Mesothelial cell of epicardium (in vitro differentiated cells): Measurements from ENCODE around the gene NOM1. TPM values are rescaled to one million over a fixed set of nuclear protein-coding genes. Genes with fewer than 3 reads are reported as not detected.

Experiments used
- DNase-seq, 2 experiments: peaks; one replicate each; pipeline ENCODE4 v3.0.0; 2021; ENCODE audit warnings: low spot score in 2 of 2; ENCODE audit not compliant: unreplicated experiment in 2 of 2
- H3K27ac Mint-ChIP-seq: 2 replicates; pipeline ENCODE4 v1.8.0; 2021; ENCODE audit warnings: mixed read lengths
- H3K27me3 Mint-ChIP-seq: 2 replicates; pipeline ENCODE4 v1.8.0; 2021; ENCODE audit warnings: low read depth, mixed read lengths
- H3K36me3 Mint-ChIP-seq: 2 replicates; pipeline ENCODE4 v1.8.0; 2021; ENCODE audit warnings: mixed read lengths
- H3K4me1 Mint-ChIP-seq: 2 replicates; pipeline ENCODE4 v1.8.0; 2021; ENCODE audit warnings: mixed read lengths
- H3K4me3 Mint-ChIP-seq: 2 replicates; pipeline ENCODE4 v1.8.0; 2021; ENCODE audit warnings: mild to moderate bottlenecking, moderate library complexity, mixed read lengths
- H3K9me3 Mint-ChIP-seq: 2 replicates; pipeline ENCODE4 v1.8.0; 2021; ENCODE audit warnings: mixed read lengths
- CTCF ChIP-seq: fragments of 200-600 bp; sonication (generic); IDR thresholded peaks from one replicate; pipeline ENCODE4 v1.5.0; 2021; ENCODE audit warnings: antibody characterized with exemption; ENCODE audit not compliant: unreplicated experiment
- total RNA-seq: library from RNA; stranded (reverse); gene quantifications from 3 replicates; pipeline ENCODE4 v1.2.1, GENCODE V29; 2021

The NOM1 gene
- total RNA-seq, 1 donor from 2014 or later = 29.1 TPM

GRCh38 chr7:157004521-157005455 is 55.3 kb downstream of the NOM1 start:
- H3K27ac Mint-ChIP-seq = no peak overlapping the region
- TF ChIP-seq CTCF = no peak
- no peaks in the 10 kb centered on the region for H3K36me3 Mint-ChIP-seq
- no peaks in the 10 kb centered on the region for H3K9me3 Mint-ChIP-seq
- DNase-seq = peak in 1 of 2 experiments; percentile 37
- H3K27me3 Mint-ChIP-seq = peaks cover 92% of the 10 kb centered on the region
- peak overlapping the region; percentile 39 for H3K4me3 Mint-ChIP-seq
- peaks cover 19% of the 10 kb centered on the region for H3K4me1 Mint-ChIP-seq

GRCh38 chr7:157005456-157006204 is 56.1 kb downstream of the NOM1 start:
- Mint-ChIP-seq H3K36me3 (no peaks in the 10 kb centered on the region), H3K27me3 (peaks cover 86% of the 10 kb centered on the region), H3K9me3 (no peaks in the 10 kb centered on the region), H3K4me3 (no peak overlapping the region), H3K27ac (no peak overlapping the region), H3K4me1 (peaks cover 17% of the 10 kb centered on the region)
- DNase-seq = peak in 1 of 2 experiments; percentile 38
- TF ChIP-seq CTCF = no peak

- Mint-ChIP-seq H3K4me3 (no peak overlapping the region), H3K9me3 (no peaks in the 10 kb centered on the region), H3K27ac (no peak overlapping the region), H3K36me3 (no peaks in the 10 kb centered on the region), H3K27me3 (peaks cover 85% of the 10 kb centered on the region), H3K4me1 (peaks cover 15% of the 10 kb centered on the region)
- TF ChIP-seq CTCF = no peak
- DNase-seq = peak in 1 of 2 experiments; percentile 36
Measured at GRCh38 chr7:157006205-157006747, 56.8 kb downstream of the NOM1 start.

- Mint-ChIP-seq H3K9me3 (no peaks in the 10 kb centered on the region), H3K4me3 (no peak overlapping the region), H3K4me1 (peaks cover 17% of the 10 kb centered on the region), H3K27me3 (peaks cover 86% of the 10 kb centered on the region), H3K27ac (no peak overlapping the region), H3K36me3 (no peaks in the 10 kb centered on the region)
- peak in 1 of 2 experiments; percentile 32 for DNase-seq
- no peak for TF ChIP-seq CTCF
Measured at GRCh38 chr7:157006829-157007469, 57.4 kb downstream of the NOM1 start.

GRCh38 chr7:157007470-157008066 is 58.1 kb downstream of the NOM1 start:
- Mint-ChIP-seq H3K36me3 (no peaks in the 10 kb centered on the region), H3K4me1 (peaks cover 17% of the 10 kb centered on the region), H3K9me3 (no peaks in the 10 kb centered on the region), H3K27me3 (peaks cover 86% of the 10 kb centered on the region), H3K27ac (no peak overlapping the region), H3K4me3 (no peak overlapping the region)
- no peak for TF ChIP-seq CTCF
- DNase-seq = peak in 1 of 2 experiments; percentile 34
